Naive B cell (primary cell): Measurements from ENCODE around the gene ABTB2. TPM values are rescaled to one million over a fixed set of nuclear protein-coding genes. Genes with fewer than 3 reads are reported as not detected.

Experiments used
- ATAC-seq, 2 donors: fragments of 150-1000 bp; cut with Tn5 transposase; 2 replicates each; pipeline ENCODE4 v1.10.0; 2021; ENCODE audit warnings: low read depth in 2 of 2, mild to moderate bottlenecking in 2 of 2, moderate library complexity in 2 of 2
- DNase-seq: peaks from one replicate; pipeline ENCODE4 v3.0.0; 2022
- H3K27ac Mint-ChIP-seq, 6 donors: one replicate each; pipeline ENCODE4 v1.8.0; 2020 to 2022; ENCODE audit warnings: mild to moderate bottlenecking in 6 of 6, mixed read lengths in 6 of 6, moderate library complexity in 5 of 6, inconsistent platforms in 2 of 6
- H3K27me3 Mint-ChIP-seq, 3 donors: one replicate each; pipeline ENCODE4 v1.8.0; 2021 to 2022; ENCODE audit warnings: mixed read lengths in 3 of 3, mild to moderate bottlenecking in 1 of 3
- H3K36me3 Mint-ChIP-seq, 2 donors: one replicate each; pipeline ENCODE4 v1.8.0; 2020 to 2022; ENCODE audit warnings: mixed read lengths in 2 of 2, inconsistent platforms in 1 of 2, mild to moderate bottlenecking in 1 of 2
- H3K4me1 Mint-ChIP-seq, 3 donors: one replicate each; pipeline ENCODE4 v1.8.0; 2020 to 2022; ENCODE audit warnings: mixed read lengths in 3 of 3, inconsistent platforms in 1 of 3, mild to moderate bottlenecking in 1 of 3, moderate library complexity in 1 of 3
- H3K4me3 Mint-ChIP-seq, 8 donors: one replicate each; pipeline ENCODE4 v1.8.0; 2020 to 2022; ENCODE audit warnings: mild to moderate bottlenecking in 8 of 8, mixed read lengths in 8 of 8, moderate library complexity in 8 of 8, inconsistent platforms in 2 of 8
- H3K9me3 Mint-ChIP-seq, 7 donors: one replicate each; pipeline ENCODE4 v1.8.0; 2020 to 2022; ENCODE audit warnings: mixed read lengths in 7 of 7, mild to moderate bottlenecking in 5 of 7, inconsistent platforms in 2 of 7, moderate library complexity in 1 of 7
- polyA plus RNA-seq, 6 donors: library from polyadenylated mRNA; unstranded; fragments of 300-500 nt; fragmentation: Illumina TruSeq; gene quantifications; one replicate each; pipeline ENCODE4 v1.2.3, GENCODE V29; 2021; ENCODE audit warnings: low read depth in 6 of 6

ABTB2 gene
- polyA plus RNA-seq, 6 donors from 2014 or later = 0.05 to 0.34 (median 0.27) TPM; not detected in 3

- Mint-ChIP-seq H3K27ac (peak overlapping the region in 1 of 6 donors; percentile 47), H3K9me3 (no peaks in the 10 kb centered on the region), H3K4me1 (no peaks in the 10 kb centered on the region), H3K4me3 (no peak overlapping the region), H3K27me3 (peaks cover 0 to 21% (median 4%) of the 10 kb centered on the region in 3 donors), H3K36me3 (no peaks in the 10 kb centered on the region)
- DNase-seq (no peak), ATAC-seq (no peak)
Observed at GRCh38 chr11:34166806-34167740, 190.7 kb downstream of the ABTB2 start.

GRCh38 chr11:34165786-34166555 lies 191.8 kb downstream of the ABTB2 start:
- Mint-ChIP-seq H3K9me3 (no peaks in the 10 kb centered on the region), H3K36me3 (no peaks in the 10 kb centered on the region), H3K27ac (no peak overlapping the region), H3K4me1 (no peaks in the 10 kb centered on the region), H3K27me3 (peaks cover 0 to 15% (median 4%) of the 10 kb centered on the region in 3 donors), H3K4me3 (no peak overlapping the region)
- no peak for ATAC-seq
- no peak for DNase-seq

GRCh38 chr11:34165121-34165520 lies 192.7 kb downstream of the ABTB2 start:
- no peak overlapping the region for H3K27ac Mint-ChIP-seq
- H3K36me3 Mint-ChIP-seq = no peaks in the 10 kb centered on the region
- no peak overlapping the region for H3K4me3 Mint-ChIP-seq
- H3K9me3 Mint-ChIP-seq = no peaks in the 10 kb centered on the region
- DNase-seq = no peak
- H3K27me3 Mint-ChIP-seq = peaks cover 0 to 14% (median 4%) of the 10 kb centered on the region in 3 donors
- no peak for ATAC-seq
- H3K4me1 Mint-ChIP-seq = peaks cover 0 to 1% (median under 1%) of the 10 kb centered on the region in 3 donors

GRCh38 chr11:34162856-34163255 lies 195.0 kb downstream of the ABTB2 start:
- Mint-ChIP-seq H3K27ac (no peak overlapping the region), H3K4me3 (no peak overlapping the region), H3K9me3 (no peaks in the 10 kb centered on the region), H3K36me3 (no peaks in the 10 kb centered on the region), H3K4me1 (peaks cover 0 to 8% (median 2%) of the 10 kb centered on the region in 3 donors), H3K27me3 (no peaks in the 10 kb centered on the region)
- DNase-seq = no peak
- ATAC-seq = no peak

- DNase-seq (no peak), ATAC-seq (no peak)
- H3K9me3 Mint-ChIP-seq = no peaks in the 10 kb centered on the region
- no peak overlapping the region for H3K27ac Mint-ChIP-seq
- no peaks in the 10 kb centered on the region for H3K36me3 Mint-ChIP-seq
- no peaks in the 10 kb centered on the region for H3K27me3 Mint-ChIP-seq
- no peak overlapping the region for H3K4me3 Mint-ChIP-seq
- peaks cover 0 to 8% (median 2%) of the 10 kb centered on the region in 3 donors for H3K4me1 Mint-ChIP-seq
Observed at GRCh38 chr11:34162493-34162820, 195.4 kb downstream of the ABTB2 start.

GRCh38 chr11:34161812-34162492 lies 195.9 kb downstream of the ABTB2 start:
- H3K27ac Mint-ChIP-seq = no peak overlapping the region
- no peak for ATAC-seq
- no peaks in the 10 kb centered on the region for H3K27me3 Mint-ChIP-seq
- H3K9me3 Mint-ChIP-seq = no peaks in the 10 kb centered on the region
- H3K36me3 Mint-ChIP-seq = no peaks in the 10 kb centered on the region
- H3K4me3 Mint-ChIP-seq = no peak overlapping the region
- H3K4me1 Mint-ChIP-seq = peaks cover 0 to 8% (median 2%) of the 10 kb centered on the region in 3 donors
- no peak for DNase-seq

- no peaks in the 10 kb centered on the region for H3K27me3 Mint-ChIP-seq
- H3K9me3 Mint-ChIP-seq = no peaks in the 10 kb centered on the region
- peaks cover 0 to 8% (median 2%) of the 10 kb centered on the region in 3 donors for H3K4me1 Mint-ChIP-seq
- H3K36me3 Mint-ChIP-seq = no peaks in the 10 kb centered on the region
- ATAC-seq (no peak), DNase-seq (no peak)
- no peak overlapping the region for H3K27ac Mint-ChIP-seq
- H3K4me3 Mint-ChIP-seq = no peak overlapping the region
Observed at GRCh38 chr11:34161361-34161760, 196.4 kb downstream of the ABTB2 start.

GRCh38 chr11:34160791-34161190 lies 197.0 kb downstream of the ABTB2 start:
- peaks cover 0 to 8% (median 2%) of the 10 kb centered on the region in 3 donors for H3K4me1 Mint-ChIP-seq
- H3K4me3 Mint-ChIP-seq = no peak overlapping the region
- ATAC-seq = no peak
- H3K36me3 Mint-ChIP-seq = no peaks in the 10 kb centered on the region
- no peaks in the 10 kb centered on the region for H3K9me3 Mint-ChIP-seq
- H3K27me3 Mint-ChIP-seq = no peaks in the 10 kb centered on the region
- no peak for DNase-seq
- H3K27ac Mint-ChIP-seq = no peak overlapping the region

GRCh38 chr11:34160049-34160721 lies 197.6 kb downstream of the ABTB2 start:
- Mint-ChIP-seq H3K27me3 (no peaks in the 10 kb centered on the region), H3K36me3 (no peaks in the 10 kb centered on the region), H3K27ac (peak overlapping the region in 3 of 6 donors; percentile 7 to 57 (median 26)), H3K4me1 (peaks cover 0 to 8% (median 2%) of the 10 kb centered on the region in 3 donors), H3K9me3 (no peaks in the 10 kb centered on the region), H3K4me3 (peak overlapping the region in 1 of 8 donors; percentile 35)
- DNase-seq = no peak
- ATAC-seq = no peak

GRCh38 chr11:34158661-34159060 lies 199.1 kb downstream of the ABTB2 start:
- no peaks in the 10 kb centered on the region for H3K27me3 Mint-ChIP-seq
- H3K4me1 Mint-ChIP-seq = peaks cover 14 to 16% (median 15%) of the 10 kb centered on the region in 3 donors
- DNase-seq (no peak), ATAC-seq (no peak)
- H3K27ac Mint-ChIP-seq = peak overlapping the region in 2 of 6 donors; percentile 24 to 28
- no peak overlapping the region for H3K4me3 Mint-ChIP-seq
- H3K36me3 Mint-ChIP-seq = no peaks in the 10 kb centered on the region
- no peaks in the 10 kb centered on the region for H3K9me3 Mint-ChIP-seq

- Mint-ChIP-seq H3K27ac (no peak overlapping the region), H3K9me3 (no peaks in the 10 kb centered on the region), H3K4me3 (no peak overlapping the region), H3K27me3 (no peaks in the 10 kb centered on the region), H3K4me1 (peaks cover 26 to 30% (median 26%) of the 10 kb centered on the region in 3 donors), H3K36me3 (no peaks in the 10 kb centered on the region)
- ATAC-seq (no peak), DNase-seq (no peak)
Observed at GRCh38 chr11:34157163-34157562, 200.6 kb downstream of the ABTB2 start.

- H3K27me3 Mint-ChIP-seq = no peaks in the 10 kb centered on the region
- peaks cover 26 to 34% (median 26%) of the 10 kb centered on the region in 3 donors for H3K4me1 Mint-ChIP-seq
- peak overlapping the region in 3 of 6 donors; percentile 21 to 66 (median 62) for H3K27ac Mint-ChIP-seq
- no peaks in the 10 kb centered on the region for H3K36me3 Mint-ChIP-seq
- no peak for DNase-seq
- ATAC-seq = no peak
- H3K9me3 Mint-ChIP-seq = no peaks in the 10 kb centered on the region
- H3K4me3 Mint-ChIP-seq = peak overlapping the region in 1 of 8 donors; percentile 16
Observed at GRCh38 chr11:34155757-34156062, 202.1 kb downstream of the ABTB2 start.
